ENCODE data around the gene MED15. TPM values are rescaled to one million over a fixed set of nuclear protein-coding genes. Genes with fewer than 3 reads are reported as not detected.

MED15 gene
- total RNA-seq, 1 experiment from 2014 or later: 87.9 TPM

- Histone ChIP-seq H3K9me2 (ENCODE audit: insufficient read depth) (no peaks in the 10 kb centered on the region), H3K4me2 (no peak overlapping the region), H3K27ac (no peak overlapping the region), H3K27me3 (ENCODE audit: insufficient read depth, low read depth) (no peaks in the 10 kb centered on the region), H3K4me3 (no peak overlapping the region), H3F3A (ENCODE audit: insufficient read depth, low read depth) (no peaks in the 10 kb centered on the region), H3K4me1 (replicated peaks; ENCODE audit: insufficient read depth) (no peaks in the 10 kb centered on the region), H2AFZ (no peak overlapping the region), H3K9me3 (ENCODE audit: insufficient read depth, low read depth) (no peaks in the 10 kb centered on the region), H3K36me3 (ENCODE audit: low read depth) (no peaks in the 10 kb centered on the region), H4K20me1 (ENCODE audit: insufficient read depth) (no peaks in the 10 kb centered on the region), H3K79me2 (ENCODE audit: low read depth) (no peaks in the 10 kb centered on the region)
- ChIA-PET CTCF (no interaction called here), POLR2A (ENCODE audit: unreplicated experiment) (no interaction called here)
- TF ChIP-seq CTCF (conservative IDR thresholded peaks at IDR 0.05) (no peak), EZH2 (IDR thresholded peaks at IDR 0.05; ENCODE audit: low read depth) (no peak)
- intact Hi-C loops (cut with micrococcal nuclease; ENCODE audit: unreplicated experiment): no loop called here
- DNase-seq: no peak
- no TSS peak for BruUV-seq (replicated peaks)
Measured at GRCh38 chr22:20602609-20603164, 95.3 kb downstream of the MED15 start.

GRCh38 chr22:20604092-20604747, 96.8 kb downstream of the MED15 start:
- Histone ChIP-seq H3F3A (ENCODE audit: insufficient read depth, low read depth) (no peaks in the 10 kb centered on the region), H3K4me3 (no peak overlapping the region), H3K4me2 (no peak overlapping the region), H3K9me3 (ENCODE audit: insufficient read depth, low read depth) (no peaks in the 10 kb centered on the region), H3K79me2 (ENCODE audit: low read depth) (no peaks in the 10 kb centered on the region), H3K4me1 (replicated peaks; ENCODE audit: insufficient read depth) (no peaks in the 10 kb centered on the region), H3K27me3 (ENCODE audit: insufficient read depth, low read depth) (no peaks in the 10 kb centered on the region), H3K9me2 (ENCODE audit: insufficient read depth) (no peaks in the 10 kb centered on the region), H3K36me3 (ENCODE audit: low read depth) (no peaks in the 10 kb centered on the region), H2AFZ (no peak overlapping the region), H4K20me1 (ENCODE audit: insufficient read depth) (no peaks in the 10 kb centered on the region), H3K27ac (no peak overlapping the region)
- ChIA-PET POLR2A (ENCODE audit: unreplicated experiment) (no interaction called here), CTCF (no interaction called here)
- no TSS peak for BruUV-seq (replicated peaks)
- intact Hi-C loops (cut with micrococcal nuclease; ENCODE audit: unreplicated experiment): no loop called here
- TF ChIP-seq EZH2 (IDR thresholded peaks at IDR 0.05; ENCODE audit: low read depth) (no peak), CTCF (conservative IDR thresholded peaks at IDR 0.05) (no peak)
- no peak for DNase-seq

GRCh38 chr22:20604776-20605221, 97.4 kb downstream of the MED15 start:
- TF ChIP-seq CTCF (conservative IDR thresholded peaks at IDR 0.05) (no peak), EZH2 (IDR thresholded peaks at IDR 0.05; ENCODE audit: low read depth) (no peak)
- intact Hi-C loops (cut with micrococcal nuclease; ENCODE audit: unreplicated experiment): no loop called here
- Histone ChIP-seq H4K20me1 (ENCODE audit: insufficient read depth) (no peaks in the 10 kb centered on the region), H3K4me2 (no peak overlapping the region), H3K27ac (no peak overlapping the region), H3K27me3 (ENCODE audit: insufficient read depth, low read depth) (no peaks in the 10 kb centered on the region), H2AFZ (no peak overlapping the region), H3K9me3 (ENCODE audit: insufficient read depth, low read depth) (no peaks in the 10 kb centered on the region), H3K4me1 (replicated peaks; ENCODE audit: insufficient read depth) (no peaks in the 10 kb centered on the region), H3K79me2 (ENCODE audit: low read depth) (no peaks in the 10 kb centered on the region), H3K4me3 (no peak overlapping the region), H3K9me2 (ENCODE audit: insufficient read depth) (no peaks in the 10 kb centered on the region), H3F3A (ENCODE audit: insufficient read depth, low read depth) (no peaks in the 10 kb centered on the region), H3K36me3 (ENCODE audit: low read depth) (no peaks in the 10 kb centered on the region)
- BruUV-seq (replicated peaks): no TSS peak
- no peak for DNase-seq
- POLR2A ChIA-PET (ENCODE audit: unreplicated experiment): no interaction called here
- CTCF ChIA-PET: no interaction called here

Data from PC-9 (cell line).